Heart left ventricle (tissue), 13 donors: ENCODE results near the gene SH3BGRL3.

ENCODE experiments used
- CTCF ChIP-seq, 12 donors: fragments of 200-600 bp; sonication (generic) in 4 of 12; IDR thresholded peaks; one replicate each; pipeline versions ENCODE4 v1.5.0 to v1.8.0; 2018 to 2022; ENCODE audit warnings: antibody characterized with exemption in 12 of 12, mild to moderate bottlenecking in 5 of 12
- POLR2A ChIP-seq, 2 donors: fragments of 450-650 bp; IDR thresholded peaks; one replicate each; pipeline ENCODE4 v1.6.1; 2017; ENCODE audit warnings: antibody characterized with exemption in 2 of 2, mild to moderate bottlenecking in 2 of 2, moderate library complexity in 2 of 2
- donor health status: ischemic (EF 13 %, LVEDD 7.1; RV severe dilation, severe dysfunction).
- donor health status: DM: no; HTN: yes; CAD: no.
- donor health status: DM: no; HTN: no; CAD: no.
- donor health status: ischemic (EF 25% LVEDD 6.9; RV normal size, moderate dysfunction).
- donor health status: ischemic (EF 25% LVEDD 5.7; RV mildly dilated, moderate dysfunction).
- donor health status: ischemic (EF 35%, LVEDD 5.7; RV mildly dilated, moderate dysfunction).
- donor health status: nonischemic (EF 11% LVEDD 7.7; RV severe dilation, severe dysfunction).
- donor health status: DM: yes; HTN: yes; CAD: no.
- donor health status: PGD.
- donor health status: ischemic (EF 29% LVEDD 5.4; RV normal size, mild dysfunction).
- donor health status: nonischemic (EF 23%, LVEDD 6.1; RV moderate dilation, normal function).

GRCh38 chr1:26259005-26259404, 20.9 kb upstream of the SH3BGRL3 start:
- TF ChIP-seq CTCF (IDR thresholded peaks at IDR 0.05) (no peak), POLR2A (IDR thresholded peaks at IDR 0.05) (no peak)
